Type B pancreatic cell (in vitro differentiated cells): ENCODE measurements around the gene APOB. TPM values are rescaled to one million over a fixed set of nuclear protein-coding genes. Genes with fewer than 3 reads are reported as not detected.

Source experiments
- DNase-seq: peaks from one replicate; pipeline ENCODE4 v3.0.0; 2021; ENCODE audit warnings: mixed read lengths; ENCODE audit not compliant: unreplicated experiment; ENCODE audit errors: extremely low spot score
- H3K27ac Mint-ChIP-seq: 2 replicates; pipeline ENCODE4 v1.8.0; 2021; ENCODE audit warnings: mild to moderate bottlenecking, mixed read lengths
- H3K27me3 Mint-ChIP-seq: 2 replicates; pipeline ENCODE4 v1.8.0; 2021; ENCODE audit warnings: mixed read lengths
- H3K36me3 Mint-ChIP-seq: 2 replicates; pipeline ENCODE4 v1.8.0; 2021; ENCODE audit warnings: mixed read lengths
- H3K4me1 Mint-ChIP-seq: one replicate; pipeline ENCODE4 v1.8.0; 2021; ENCODE audit warnings: mixed read lengths; ENCODE audit not compliant: unreplicated experiment
- H3K4me3 Mint-ChIP-seq: 2 replicates; pipeline ENCODE4 v1.8.0; 2021; ENCODE audit warnings: mild to moderate bottlenecking, mixed read lengths
- H3K9me3 Mint-ChIP-seq: 2 replicates; pipeline ENCODE4 v1.8.0; 2021; ENCODE audit warnings: mixed read lengths
- CTCF ChIP-seq: fragments of 200-600 bp; sonication (generic); conservative IDR thresholded peaks from 2 replicates; pipeline ENCODE4 v1.5.0; 2021; ENCODE audit warnings: antibody characterized with exemption, mild to moderate bottlenecking
- total RNA-seq: library from RNA; stranded (reverse); gene quantifications from 2 replicates; pipeline ENCODE4 v1.2.1, GENCODE V29; 2021; ENCODE audit warnings: low replicate concordance

APOB gene
- total RNA-seq, 1 donor from 2014 or later, result 19.6 TPM

- Mint-ChIP-seq H3K27me3 (peaks cover 20% of the 10 kb centered on the region), H3K4me1 (peaks cover 32% of the 10 kb centered on the region), H3K9me3 (no peaks in the 10 kb centered on the region), H3K27ac (no peak overlapping the region), H3K36me3 (no peaks in the 10 kb centered on the region), H3K4me3 (no peak overlapping the region)
- DNase-seq, result no peak
- no peak for TF ChIP-seq CTCF
Measured at GRCh38 chr2:20982861-20983260, 61.0 kb downstream of the APOB start.

DNA sequence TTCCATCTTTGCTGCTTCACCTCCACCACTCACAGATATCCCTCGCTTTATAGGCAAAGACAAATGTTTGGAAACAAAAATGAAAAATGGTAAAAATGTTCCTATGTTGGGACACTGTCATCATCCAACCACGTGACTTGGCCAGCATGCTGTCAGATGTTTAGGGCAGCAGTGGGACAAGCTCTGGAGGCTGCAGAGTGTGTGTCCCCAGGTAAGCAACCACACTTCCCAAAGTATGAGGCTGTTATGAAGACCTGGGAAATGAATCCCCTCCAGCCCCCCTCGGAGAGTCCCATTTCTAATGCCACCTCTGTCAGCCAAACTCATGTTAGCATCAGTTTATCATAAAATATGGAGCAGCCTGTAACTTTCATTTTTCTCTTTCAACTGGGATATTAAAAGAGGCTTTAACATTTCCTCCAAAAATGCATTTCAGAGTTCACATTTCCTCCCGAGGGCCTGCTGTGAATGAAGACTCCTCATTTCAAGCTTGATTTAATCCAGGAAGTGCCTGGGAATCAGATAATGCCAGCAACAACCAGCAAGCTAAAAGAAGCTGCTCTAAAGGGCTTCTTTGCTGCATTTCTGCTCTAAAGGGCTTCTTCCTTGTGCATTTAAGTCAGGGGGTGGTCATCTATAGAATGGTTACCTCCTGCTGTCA lies 66.2 kb downstream of the APOB start:
- no peak for DNase-seq
- no peaks in the 10 kb centered on the region for H3K36me3 Mint-ChIP-seq
- H3K9me3 Mint-ChIP-seq, result no peaks in the 10 kb centered on the region
- no peak overlapping the region for H3K27ac Mint-ChIP-seq
- H3K27me3 Mint-ChIP-seq, result peaks cover 47% of the 10 kb centered on the region
- peaks cover 11% of the 10 kb centered on the region for H3K4me1 Mint-ChIP-seq
- no peak overlapping the region for H3K4me3 Mint-ChIP-seq
- TF ChIP-seq CTCF, result no peak

DNA sequence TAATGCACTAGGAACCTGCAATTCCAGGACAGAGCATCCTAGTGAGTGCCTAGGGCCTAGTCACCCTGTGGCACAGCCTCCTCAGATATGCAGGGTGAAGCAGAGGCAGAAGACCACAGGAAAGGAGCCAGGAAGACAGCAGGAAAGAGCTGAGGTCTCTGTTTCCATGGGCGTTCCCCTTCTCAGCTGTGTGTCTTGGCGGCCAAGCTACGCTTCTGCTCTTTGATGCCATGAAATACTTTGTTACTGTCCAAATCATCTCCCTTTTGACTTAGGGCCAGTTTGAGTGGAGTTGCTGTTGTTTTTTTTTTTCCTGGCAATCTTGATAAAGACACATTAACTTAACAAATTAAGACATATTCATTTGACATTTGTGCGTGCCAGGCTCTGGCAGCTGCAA lies 67.3 kb downstream of the APOB start:
- no peak for DNase-seq
- H3K4me1 Mint-ChIP-seq, result peaks cover 6% of the 10 kb centered on the region
- no peak overlapping the region for H3K27ac Mint-ChIP-seq
- no peak overlapping the region for H3K4me3 Mint-ChIP-seq
- H3K27me3 Mint-ChIP-seq, result peaks cover 39% of the 10 kb centered on the region
- no peaks in the 10 kb centered on the region for H3K36me3 Mint-ChIP-seq
- no peaks in the 10 kb centered on the region for H3K9me3 Mint-ChIP-seq
- no peak for TF ChIP-seq CTCF

- peaks cover 13% of the 10 kb centered on the region for H3K4me1 Mint-ChIP-seq
Measured at GRCh38 chr2:20972792-20973565, 70.9 kb downstream of the APOB start.

GRCh38 chr2:20972110-20972509 lies 71.8 kb downstream of the APOB start:
- no peaks in the 10 kb centered on the region for H3K36me3 Mint-ChIP-seq
- H3K4me3 Mint-ChIP-seq, result no peak overlapping the region
- peaks cover 42% of the 10 kb centered on the region for H3K27me3 Mint-ChIP-seq
- no peak for TF ChIP-seq CTCF
- H3K4me1 Mint-ChIP-seq, result peaks cover 11% of the 10 kb centered on the region
- no peaks in the 10 kb centered on the region for H3K9me3 Mint-ChIP-seq
- peak overlapping the region; percentile 34 for H3K27ac Mint-ChIP-seq
- DNase-seq, result no peak

More at GRCh38 chr2:20972792-20973565, 70.9 kb downstream of the APOB start:
- no peaks in the 10 kb centered on the region for H3K36me3 Mint-ChIP-seq
- no peak for DNase-seq
- H3K27ac Mint-ChIP-seq, result no peak overlapping the region
- no peak for TF ChIP-seq CTCF
- no peaks in the 10 kb centered on the region for H3K9me3 Mint-ChIP-seq
- H3K4me3 Mint-ChIP-seq, result no peak overlapping the region
- H3K27me3 Mint-ChIP-seq, result peaks cover 44% of the 10 kb centered on the region
